ENCODE data around the gene FMN2.
A peak's percentile ranks its signal among the peaks of the same experiment; 100 is the strongest.

The FMN2 gene

GRCh38 chr1:240332672-240333071, 241.0 kb downstream of the FMN2 start:
- Mint-ChIP-seq H3K4me3 (no peak overlapping the region), H3K36me3 (ENCODE audit: low read depth) (no peaks in the 10 kb centered on the region), H3K27ac (no peak overlapping the region), H3K9me3 (no peaks in the 10 kb centered on the region), H3K27me3 (ENCODE audit: low read depth, poor library complexity) (no peaks in the 10 kb centered on the region), H3K4me1 (peaks cover 2% of the 10 kb centered on the region)
- TF ChIP-seq CTCF (IDR thresholded peaks at IDR 0.05) = no peak
- DNase-seq = no peak

GRCh38 chr1:240337781-240338180, 246.1 kb downstream of the FMN2 start:
- H3K36me3 Mint-ChIP-seq (ENCODE audit: low read depth) = no peaks in the 10 kb centered on the region
- H3K27ac Mint-ChIP-seq = peak overlapping the region; percentile 6
- no peak for TF ChIP-seq CTCF (IDR thresholded peaks at IDR 0.05)
- H3K9me3 Mint-ChIP-seq = no peaks in the 10 kb centered on the region
- no peak for DNase-seq
- peaks cover 8% of the 10 kb centered on the region for H3K4me1 Mint-ChIP-seq
- no peak overlapping the region for H3K4me3 Mint-ChIP-seq
- H3K27me3 Mint-ChIP-seq (ENCODE audit: low read depth, poor library complexity) = no peaks in the 10 kb centered on the region

GRCh38 chr1:240338837-240339236, 247.2 kb downstream of the FMN2 start:
- TF ChIP-seq CTCF (IDR thresholded peaks at IDR 0.05) = no peak
- DNase-seq = no peak
- Mint-ChIP-seq H3K9me3 (no peaks in the 10 kb centered on the region), H3K27ac (no peak overlapping the region), H3K27me3 (ENCODE audit: low read depth, poor library complexity) (peaks cover 6% of the 10 kb centered on the region), H3K4me3 (no peak overlapping the region), H3K4me1 (peaks cover 8% of the 10 kb centered on the region), H3K36me3 (ENCODE audit: low read depth) (no peaks in the 10 kb centered on the region)

- no peaks in the 10 kb centered on the region for H3K36me3 Mint-ChIP-seq (ENCODE audit: low read depth)
- no peak overlapping the region for H3K4me3 Mint-ChIP-seq
- no peaks in the 10 kb centered on the region for H3K9me3 Mint-ChIP-seq
- H3K4me1 Mint-ChIP-seq = peaks cover 8% of the 10 kb centered on the region
- no peak overlapping the region for H3K27ac Mint-ChIP-seq
- H3K27me3 Mint-ChIP-seq (ENCODE audit: low read depth, poor library complexity) = peaks cover 6% of the 10 kb centered on the region
- no peak for TF ChIP-seq CTCF (IDR thresholded peaks at IDR 0.05)
- no peak for DNase-seq
These were observed 249.9 kb downstream of the FMN2 start for GRCh38 chr1:240341365-240342250.

GRCh38 chr1:240342251-240342625, 250.6 kb downstream of the FMN2 start:
- no peak overlapping the region for H3K27ac Mint-ChIP-seq
- peaks cover 7% of the 10 kb centered on the region for H3K27me3 Mint-ChIP-seq (ENCODE audit: low read depth, poor library complexity)
- TF ChIP-seq CTCF (IDR thresholded peaks at IDR 0.05) = no peak
- H3K9me3 Mint-ChIP-seq = no peaks in the 10 kb centered on the region
- peaks cover 8% of the 10 kb centered on the region for H3K4me1 Mint-ChIP-seq
- H3K36me3 Mint-ChIP-seq (ENCODE audit: low read depth) = no peaks in the 10 kb centered on the region
- DNase-seq = no peak
- H3K4me3 Mint-ChIP-seq = no peak overlapping the region

GRCh38 chr1:240343045-240343444, 251.4 kb downstream of the FMN2 start:
- Mint-ChIP-seq H3K27ac (no peak overlapping the region), H3K9me3 (no peaks in the 10 kb centered on the region), H3K27me3 (ENCODE audit: low read depth, poor library complexity) (peaks cover 9% of the 10 kb centered on the region), H3K36me3 (ENCODE audit: low read depth) (no peaks in the 10 kb centered on the region), H3K4me1 (peaks cover 2% of the 10 kb centered on the region), H3K4me3 (no peak overlapping the region)
- no peak for TF ChIP-seq CTCF (IDR thresholded peaks at IDR 0.05)
- no peak for DNase-seq

All from nephron progenitor cell (in vitro differentiated cells).